Middle frontal gyrus (tissue), 1 donor: ENCODE data around the gene ERRFI1.

Experiments
- DNase-seq: peaks from one replicate; pipeline ENCODE4 v3.0.0-alpha.2; 2015; ENCODE audit warnings: low spot score; ENCODE audit errors: extremely low spot score

ERRFI1 gene

GRCh38 chr1:8018492-8019228, 7.4 kb downstream of the ERRFI1 start:
- no peak for DNase-seq

GRCh38 chr1:8017495-8018197, 8.5 kb downstream of the ERRFI1 start:
- DNase-seq = no peak

GRCh38 chr1:8016895-8017241, 9.2 kb downstream of the ERRFI1 start:
- DNase-seq = no peak

- no peak for DNase-seq
Measured at GRCh38 chr1:8016210-8016894, 9.8 kb downstream of the ERRFI1 start.

- no peak for DNase-seq
Measured at GRCh38 chr1:8015809-8016165, 10.3 kb downstream of the ERRFI1 start.

GRCh38 chr1:8015036-8015808, 10.9 kb downstream of the ERRFI1 start:
- DNase-seq = peak; percentile 84

GRCh38 chr1:8014381-8014988, 11.6 kb downstream of the ERRFI1 start:
- no peak for DNase-seq

GRCh38 chr1:8013800-8014199, 12.3 kb downstream of the ERRFI1 start:
- no peak for DNase-seq

GRCh38 chr1:8013399-8013798, 12.7 kb downstream of the ERRFI1 start:
- no peak for DNase-seq

- no peak for DNase-seq
Measured at GRCh38 chr1:8012955-8013354, 13.2 kb downstream of the ERRFI1 start.

GRCh38 chr1:8011923-8012858, 13.9 kb downstream of the ERRFI1 start:
- no peak for DNase-seq

- no peak for DNase-seq
Measured at GRCh38 chr1:8011016-8011415, 15.1 kb downstream of the ERRFI1 start.

GRCh38 chr1:8010080-8010664, 15.9 kb downstream of the ERRFI1 start:
- no peak for DNase-seq

GRCh38 chr1:8009043-8010002, 16.8 kb downstream of the ERRFI1 start:
- DNase-seq = no peak

GRCh38 chr1:8006037-8006963, 19.8 kb downstream of the ERRFI1 start:
- no peak for DNase-seq

- no peak for DNase-seq
Measured at GRCh38 chr1:8004803-8005573, 21.1 kb downstream of the ERRFI1 start.
